GM12875 (cell line): Measurements from ENCODE around the gene RIOX2.

Experiments used
- H3K4me3 ChIP-seq: one replicate; pipeline ENCODE4 v1.5.1; 2011; ENCODE audit warnings: low read depth, low read length, control low read depth
- TF ChIP-seq, protein P1 (sequence below): IDR thresholded peaks from 2 replicates; pipeline ENCODE4 v1.5.1; 2011; ENCODE audit warnings: low read depth, mild to moderate bottlenecking, control low read depth, inconsistent platforms, low read length, moderate library complexity, borderline replicate concordance; ENCODE audit not compliant: insufficient read depth

RIOX2 gene

GRCh38 chr3:97940034-97940433, 32.2 kb downstream of the RIOX2 start:
- H3K4me3 ChIP-seq, result no peak overlapping the region
- TF ChIP-seq, protein P1, sequence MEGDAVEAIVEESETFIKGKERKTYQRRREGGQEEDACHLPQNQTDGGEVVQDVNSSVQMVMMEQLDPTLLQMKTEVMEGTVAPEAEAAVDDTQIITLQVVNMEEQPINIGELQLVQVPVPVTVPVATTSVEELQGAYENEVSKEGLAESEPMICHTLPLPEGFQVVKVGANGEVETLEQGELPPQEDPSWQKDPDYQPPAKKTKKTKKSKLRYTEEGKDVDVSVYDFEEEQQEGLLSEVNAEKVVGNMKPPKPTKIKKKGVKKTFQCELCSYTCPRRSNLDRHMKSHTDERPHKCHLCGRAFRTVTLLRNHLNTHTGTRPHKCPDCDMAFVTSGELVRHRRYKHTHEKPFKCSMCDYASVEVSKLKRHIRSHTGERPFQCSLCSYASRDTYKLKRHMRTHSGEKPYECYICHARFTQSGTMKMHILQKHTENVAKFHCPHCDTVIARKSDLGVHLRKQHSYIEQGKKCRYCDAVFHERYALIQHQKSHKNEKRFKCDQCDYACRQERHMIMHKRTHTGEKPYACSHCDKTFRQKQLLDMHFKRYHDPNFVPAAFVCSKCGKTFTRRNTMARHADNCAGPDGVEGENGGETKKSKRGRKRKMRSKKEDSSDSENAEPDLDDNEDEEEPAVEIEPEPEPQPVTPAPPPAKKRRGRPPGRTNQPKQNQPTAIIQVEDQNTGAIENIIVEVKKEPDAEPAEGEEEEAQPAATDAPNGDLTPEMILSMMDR, result no peak

- TF ChIP-seq, protein P1, result no peak
- no peak overlapping the region for H3K4me3 ChIP-seq
These were observed 32.8 kb downstream of the RIOX2 start for GRCh38 chr3:97939401-97939800.

DNA sequence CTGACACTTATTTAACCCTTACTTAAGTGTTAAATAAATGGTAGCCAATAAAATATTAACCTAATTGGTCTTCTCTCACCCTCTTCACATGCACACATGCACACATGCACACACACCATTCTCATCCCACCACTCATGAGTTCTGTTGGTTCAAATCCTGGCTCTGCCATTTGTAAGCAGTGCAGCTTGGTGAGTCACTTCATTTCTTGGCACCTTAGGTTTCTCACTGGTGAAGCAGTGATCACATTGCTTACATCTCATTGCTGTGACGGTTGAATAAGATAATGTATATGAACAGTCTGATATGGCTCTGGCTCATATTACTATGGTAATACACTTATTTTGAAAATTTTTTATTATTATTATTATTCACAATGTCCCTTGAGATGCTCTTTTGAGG, 33.8 kb downstream of the RIOX2 start:
- no peak overlapping the region for H3K4me3 ChIP-seq
- TF ChIP-seq, protein P1, result no peak

- TF ChIP-seq, protein P1, result no peak
- H3K4me3 ChIP-seq, result no peak overlapping the region
These were observed 35.0 kb downstream of the RIOX2 start for GRCh38 chr3:97937205-97937604.

DNA sequence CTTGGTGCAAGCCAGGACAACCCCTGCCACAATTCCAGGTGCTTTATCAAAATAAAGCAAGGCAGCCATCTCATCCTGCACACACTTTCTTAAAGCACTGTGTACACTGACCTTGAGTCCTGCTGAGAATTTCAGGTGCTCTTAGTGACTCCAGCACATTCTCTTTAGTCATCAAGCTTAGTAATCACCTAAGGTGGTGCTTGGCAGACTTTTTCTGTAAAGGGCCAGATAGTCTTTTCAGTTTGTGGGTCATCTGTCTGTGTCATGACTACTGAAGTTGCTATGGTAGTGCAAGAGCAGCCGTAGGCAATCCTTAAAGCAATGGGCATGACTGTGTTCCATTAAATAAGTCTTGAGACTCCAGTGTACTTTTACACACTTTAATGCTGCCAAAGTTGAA, 36.4 kb downstream of the RIOX2 start:
- TF ChIP-seq, protein P1, result no peak
- no peak overlapping the region for H3K4me3 ChIP-seq

- TF ChIP-seq, protein P1, result no peak
- H3K4me3 ChIP-seq, result no peak overlapping the region
These were observed 37.1 kb downstream of the RIOX2 start for GRCh38 chr3:97934980-97935695.

- TF ChIP-seq, protein P1, result no peak
- no peak overlapping the region for H3K4me3 ChIP-seq
These were observed 39.8 kb downstream of the RIOX2 start for GRCh38 chr3:97932387-97932801.
